Hepatocyte (in vitro differentiated cells): ENCODE data around the gene MTERF4.
"Not testable (repeated sequence)": the region's sequence is repeated elsewhere in the genome, so short reads cannot be mapped to it uniquely, and the experiment has no call there.

Experiments
- CTCF ChIP-seq: fragments of 200-600 bp; sonication (generic); IDR thresholded peaks from 2 replicates; pipeline ENCODE4 v1.5.1; 2016; ENCODE audit warnings: antibody characterized with exemption, mild to moderate bottlenecking; ENCODE audit not compliant: poor library complexity
- EZH2 ChIP-seq: fragments of 200-600 bp; sonication (generic); IDR thresholded peaks from 2 replicates; pipeline ENCODE4 v1.6.1; 2016; ENCODE audit warnings: antibody characterized with exemption, mild to moderate bottlenecking, borderline replicate concordance
- EZH2phosphoT487 ChIP-seq: fragments of 200-600 bp; sonication (generic); IDR thresholded peaks from one replicate; pipeline ENCODE4 v1.6.1; 2018; ENCODE audit warnings: antibody characterized with exemption, mild to moderate bottlenecking, low read depth, moderate library complexity; ENCODE audit not compliant: unreplicated experiment, severe bottlenecking

DNA sequence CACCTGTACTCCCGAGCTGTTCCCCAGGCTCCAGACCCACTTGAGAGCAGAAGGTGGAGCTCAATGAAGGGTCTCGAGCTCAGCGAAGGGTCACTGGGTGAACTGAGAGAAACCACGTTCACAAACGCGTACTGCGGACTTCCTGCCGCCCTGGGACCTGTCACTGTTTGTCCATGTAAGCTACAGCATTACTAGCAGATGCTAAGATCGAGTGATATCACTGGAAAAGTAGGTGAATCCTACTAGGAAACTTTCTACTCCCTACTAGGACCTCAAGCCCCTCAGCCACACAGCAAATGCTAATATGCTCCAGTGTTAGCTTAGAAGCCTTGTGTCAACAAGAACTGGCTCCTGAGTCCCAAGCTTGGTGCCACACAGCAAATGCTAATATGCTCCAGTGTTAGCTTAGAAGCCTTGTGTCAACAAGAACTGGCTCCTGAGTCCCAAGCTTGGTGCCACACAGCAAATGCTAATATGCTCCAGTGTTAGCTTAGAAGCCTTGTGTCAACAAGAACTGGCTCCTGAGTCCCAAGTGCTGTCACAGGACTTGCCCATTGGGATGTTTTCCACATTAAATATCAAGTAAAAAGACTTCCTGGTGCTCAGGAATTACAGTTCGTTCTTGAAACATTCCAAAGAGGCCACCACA lies 8.8 kb downstream of the MTERF4 start:
- not testable (repeated sequence) for TF ChIP-seq CTCF, EZH2
- TF ChIP-seq EZH2phosphoT487 = peak; percentile 93
